Ishikawa (cell line): ENCODE measurements around the gene STARD4.
A peak's percentile ranks its signal among the peaks of the same experiment; 100 is the strongest.

ENCODE experiments used
- CEBPB ChIP-seq: IDR thresholded peaks from 2 replicates; pipeline ENCODE4 v1.6.1; 2012
- CREB1 ChIP-seq: IDR thresholded peaks from 2 replicates; pipeline ENCODE4 v1.6.1; 2012; ENCODE audit warnings: low read depth
- EGR1 ChIP-seq: IDR thresholded peaks from 2 replicates; pipeline ENCODE4 v1.6.1; 2012
- EP300 ChIP-seq: IDR thresholded peaks from 2 replicates; pipeline ENCODE4 v1.6.1; 2012; ENCODE audit warnings: borderline replicate concordance
- FOXM1 ChIP-seq: IDR thresholded peaks from 2 replicates; pipeline ENCODE4 v1.6.1; 2012; ENCODE audit warnings: low read depth, borderline replicate concordance
- NFIC ChIP-seq: IDR thresholded peaks from 2 replicates; pipeline ENCODE4 v1.6.1; 2012
- RAD21 ChIP-seq: IDR thresholded peaks from 2 replicates; pipeline ENCODE4 v1.6.1; 2012; ENCODE audit warnings: low read depth
- TAF1 ChIP-seq: IDR thresholded peaks from 2 replicates; pipeline ENCODE4 v1.6.1; 2012; ENCODE audit warnings: low read depth, mild to moderate bottlenecking
- TCF12 ChIP-seq: IDR thresholded peaks from 2 replicates; pipeline ENCODE4 v1.6.1; 2012; ENCODE audit warnings: low read depth
- TEAD4 ChIP-seq: IDR thresholded peaks from 2 replicates; pipeline ENCODE4 v1.6.1; 2012
- YY1 ChIP-seq: IDR thresholded peaks from 2 replicates; pipeline ENCODE4 v1.6.1; 2012; ENCODE audit warnings: low read depth
- ZBTB7A ChIP-seq: IDR thresholded peaks from 2 replicates; pipeline ENCODE4 v1.6.1; 2012; ENCODE audit warnings: low read depth
- TF ChIP-seq, protein P1 (sequence below): IDR thresholded peaks from 2 replicates; pipeline ENCODE4 v1.6.1; 2012
- TF ChIP-seq, protein P2 (sequence below): IDR thresholded peaks from 2 replicates; pipeline ENCODE4 v1.6.1; 2012; ENCODE audit warnings: low read depth, mild to moderate bottlenecking
- TF ChIP-seq, protein P3 (sequence below): IDR thresholded peaks from 2 replicates; pipeline ENCODE4 v1.6.1; 2012

The STARD4 gene

DNA sequence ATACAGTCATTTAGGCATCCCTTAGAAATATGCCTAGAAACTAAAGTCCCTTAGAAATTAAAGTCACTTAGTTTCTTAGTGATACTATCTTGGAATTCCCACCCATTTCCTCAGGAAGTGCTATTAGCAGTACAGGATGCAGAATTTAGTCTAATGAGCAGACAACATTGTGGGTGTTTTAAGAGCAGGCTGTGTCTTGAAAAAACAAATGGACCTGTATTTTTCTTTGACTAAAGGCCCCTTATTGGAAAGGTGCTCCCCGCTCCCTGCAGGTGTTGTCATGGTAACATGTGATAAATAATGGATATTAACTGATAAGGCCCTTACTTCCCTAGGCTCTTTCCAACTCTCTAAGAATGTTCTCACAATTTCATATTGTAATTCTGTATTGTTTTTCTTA lies 38.8 kb upstream of the STARD4 start:
- TF ChIP-seq CREB1 = no peak
- TF ChIP-seq, protein P1, sequence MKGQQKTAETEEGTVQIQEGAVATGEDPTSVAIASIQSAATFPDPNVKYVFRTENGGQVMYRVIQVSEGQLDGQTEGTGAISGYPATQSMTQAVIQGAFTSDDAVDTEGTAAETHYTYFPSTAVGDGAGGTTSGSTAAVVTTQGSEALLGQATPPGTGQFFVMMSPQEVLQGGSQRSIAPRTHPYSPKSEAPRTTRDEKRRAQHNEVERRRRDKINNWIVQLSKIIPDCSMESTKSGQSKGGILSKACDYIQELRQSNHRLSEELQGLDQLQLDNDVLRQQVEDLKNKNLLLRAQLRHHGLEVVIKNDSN = no peak
- TF ChIP-seq TEAD4 = no peak
- TF ChIP-seq YY1 = no peak
- no peak for TF ChIP-seq CEBPB
- no peak for TF ChIP-seq NFIC
- TF ChIP-seq, protein P2, sequence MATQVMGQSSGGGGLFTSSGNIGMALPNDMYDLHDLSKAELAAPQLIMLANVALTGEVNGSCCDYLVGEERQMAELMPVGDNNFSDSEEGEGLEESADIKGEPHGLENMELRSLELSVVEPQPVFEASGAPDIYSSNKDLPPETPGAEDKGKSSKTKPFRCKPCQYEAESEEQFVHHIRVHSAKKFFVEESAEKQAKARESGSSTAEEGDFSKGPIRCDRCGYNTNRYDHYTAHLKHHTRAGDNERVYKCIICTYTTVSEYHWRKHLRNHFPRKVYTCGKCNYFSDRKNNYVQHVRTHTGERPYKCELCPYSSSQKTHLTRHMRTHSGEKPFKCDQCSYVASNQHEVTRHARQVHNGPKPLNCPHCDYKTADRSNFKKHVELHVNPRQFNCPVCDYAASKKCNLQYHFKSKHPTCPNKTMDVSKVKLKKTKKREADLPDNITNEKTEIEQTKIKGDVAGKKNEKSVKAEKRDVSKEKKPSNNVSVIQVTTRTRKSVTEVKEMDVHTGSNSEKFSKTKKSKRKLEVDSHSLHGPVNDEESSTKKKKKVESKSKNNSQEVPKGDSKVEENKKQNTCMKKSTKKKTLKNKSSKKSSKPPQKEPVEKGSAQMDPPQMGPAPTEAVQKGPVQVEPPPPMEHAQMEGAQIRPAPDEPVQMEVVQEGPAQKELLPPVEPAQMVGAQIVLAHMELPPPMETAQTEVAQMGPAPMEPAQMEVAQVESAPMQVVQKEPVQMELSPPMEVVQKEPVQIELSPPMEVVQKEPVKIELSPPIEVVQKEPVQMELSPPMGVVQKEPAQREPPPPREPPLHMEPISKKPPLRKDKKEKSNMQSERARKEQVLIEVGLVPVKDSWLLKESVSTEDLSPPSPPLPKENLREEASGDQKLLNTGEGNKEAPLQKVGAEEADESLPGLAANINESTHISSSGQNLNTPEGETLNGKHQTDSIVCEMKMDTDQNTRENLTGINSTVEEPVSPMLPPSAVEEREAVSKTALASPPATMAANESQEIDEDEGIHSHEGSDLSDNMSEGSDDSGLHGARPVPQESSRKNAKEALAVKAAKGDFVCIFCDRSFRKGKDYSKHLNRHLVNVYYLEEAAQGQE = no peak
- TF ChIP-seq ZBTB7A = no peak
- TF ChIP-seq, protein P3, sequence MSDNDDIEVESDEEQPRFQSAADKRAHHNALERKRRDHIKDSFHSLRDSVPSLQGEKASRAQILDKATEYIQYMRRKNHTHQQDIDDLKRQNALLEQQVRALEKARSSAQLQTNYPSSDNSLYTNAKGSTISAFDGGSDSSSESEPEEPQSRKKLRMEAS = no peak
- no peak for TF ChIP-seq EGR1
- no peak for TF ChIP-seq TAF1
- TF ChIP-seq FOXM1 = no peak
- TF ChIP-seq EP300 = no peak
- TF ChIP-seq TCF12 = no peak
- no peak for TF ChIP-seq RAD21

DNA sequence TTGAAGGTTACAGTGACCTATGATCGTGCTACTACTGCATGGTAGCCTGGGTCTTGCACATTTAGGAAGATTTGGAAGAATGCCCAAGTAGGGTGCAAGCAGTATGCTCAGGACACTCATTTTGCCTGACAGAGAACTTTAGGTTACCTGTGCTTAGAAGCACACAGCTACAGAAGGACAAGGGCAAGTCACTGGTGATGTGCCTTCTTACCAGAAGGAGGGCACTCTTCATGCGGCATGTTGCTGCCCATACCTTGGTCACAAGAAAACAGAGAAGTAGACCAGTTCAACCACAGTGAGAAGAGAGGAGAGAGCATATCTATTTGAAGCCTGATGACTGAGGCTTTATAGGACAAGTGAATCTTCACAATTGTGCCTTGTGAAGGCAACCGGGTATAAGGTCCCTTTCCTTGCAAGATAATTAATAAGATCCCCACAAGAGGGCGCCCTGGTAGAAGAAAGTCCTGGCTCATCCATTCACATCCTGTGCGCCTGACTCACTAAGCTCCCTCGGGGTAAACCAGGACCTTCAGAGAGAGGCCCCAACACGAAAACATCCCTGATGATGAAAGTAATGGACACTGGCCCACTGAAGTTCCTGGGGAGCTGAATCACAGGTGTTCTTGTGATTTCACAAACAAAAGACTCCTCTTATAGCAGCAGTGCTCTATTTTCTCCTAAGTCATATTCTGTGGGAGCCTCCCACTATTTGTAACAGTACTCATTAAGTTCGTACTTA lies 38.1 kb upstream of the STARD4 start:
- TF ChIP-seq, protein P1 = no peak
- TF ChIP-seq RAD21 (peak; percentile 86), TCF12 (no peak)

DNA sequence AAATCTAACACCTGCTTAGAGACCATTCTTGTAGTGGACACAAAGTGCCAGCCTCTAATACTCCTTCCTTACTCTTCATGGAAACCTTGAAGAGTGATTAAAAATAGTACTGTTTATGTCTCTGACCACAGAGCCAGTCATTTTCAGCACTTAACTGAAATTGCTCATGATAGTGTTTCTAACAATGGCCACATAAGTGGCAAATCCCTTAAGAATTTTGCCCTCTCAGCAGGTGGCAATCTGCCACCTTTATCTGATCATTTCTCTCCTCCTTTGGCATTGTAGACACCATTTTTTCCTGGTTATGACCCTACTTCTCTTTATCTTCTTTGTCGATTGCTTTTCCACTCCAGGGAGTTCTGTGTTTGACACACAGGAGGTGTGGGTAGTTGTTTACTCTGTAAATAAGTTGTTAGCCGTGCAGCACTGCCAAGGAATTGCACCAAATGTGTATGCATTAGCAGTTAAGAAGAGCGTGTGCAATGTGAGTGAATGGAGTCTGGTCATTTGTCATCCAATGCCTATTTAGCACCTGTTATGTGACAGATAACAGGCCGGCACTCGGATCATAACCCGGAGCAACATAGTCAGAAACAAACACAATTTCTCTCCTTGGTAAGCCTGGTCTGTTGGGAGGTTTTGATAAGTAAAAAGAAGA lies 36.8 kb upstream of the STARD4 start:
- TF ChIP-seq, protein P2 = no peak
- TF ChIP-seq, protein P1 = no peak
- TF ChIP-seq ZBTB7A (no peak), TCF12 (no peak), CREB1 (no peak), EGR1 (no peak), CEBPB (no peak), TEAD4 (no peak), NFIC (no peak), FOXM1 (no peak)
- TF ChIP-seq, protein P3 = no peak

DNA sequence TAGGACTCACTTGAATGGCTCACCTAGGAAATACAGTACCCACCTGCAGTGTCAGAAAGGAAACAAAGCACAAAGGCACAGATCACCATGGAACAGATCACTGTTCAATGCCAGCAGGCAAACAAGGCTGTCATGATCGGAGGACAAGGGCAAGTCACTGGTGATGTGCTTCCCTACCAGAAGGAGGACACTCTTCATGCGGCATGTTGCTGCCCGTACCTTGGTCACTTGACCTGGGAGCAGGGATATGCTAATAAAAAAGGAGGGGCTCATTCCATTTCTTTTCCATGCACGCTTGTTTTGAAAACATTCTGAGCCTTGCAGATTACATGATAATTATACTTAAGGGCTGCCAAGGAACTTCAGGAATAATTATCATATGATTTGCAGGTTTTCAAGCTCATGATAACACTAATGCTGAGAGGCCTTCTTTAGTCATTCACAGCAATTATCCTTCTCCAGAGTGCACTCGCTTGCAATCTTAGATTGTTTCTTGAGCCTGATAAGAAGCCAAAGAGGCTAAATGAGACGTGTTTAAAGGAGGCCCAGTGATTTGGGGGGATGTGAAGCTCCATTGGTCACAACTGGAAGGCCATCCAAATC lies 36.1 kb upstream of the STARD4 start:
- TF ChIP-seq FOXM1 (no peak), EGR1 (no peak), EP300 (no peak), TEAD4 (no peak)
- TF ChIP-seq, protein P2 = no peak
